Neural cell (in vitro differentiated cells): Measurements from ENCODE around the gene KLK7.

Experiments used
- CTCF ChIP-seq: fragments of 450-650 bp; IDR thresholded peaks from 2 replicates; pipeline ENCODE4 v1.5.1; 2014; ENCODE audit warnings: antibody characterized with exemption, mild to moderate bottlenecking, moderate library complexity; ENCODE audit not compliant: poor library complexity, severe bottlenecking
- EP300 ChIP-seq: fragments of 450-650 bp; conservative IDR thresholded peaks from 2 replicates; pipeline ENCODE4 v1.6.1; 2014; ENCODE audit warnings: antibody characterized with exemption, mild to moderate bottlenecking, moderate library complexity; ENCODE audit not compliant: poor library complexity, severe bottlenecking
- EZH2 ChIP-seq: fragments of 200-600, 300-800 bp; shearing (Covaris generic), sonication (generic); IDR thresholded peaks from 2 replicates; pipeline ENCODE4 v1.6.1; 2014; ENCODE audit warnings: antibody characterized with exemption, low read length, borderline replicate concordance, mild to moderate bottlenecking; ENCODE audit not compliant: insufficient read depth, poor library complexity, severe bottlenecking
- POLR2AphosphoS5 ChIP-seq: IDR thresholded peaks from 2 replicates; pipeline ENCODE4 v1.6.1; 2012
- RAD21 ChIP-seq: fragments of 450-650 bp; conservative IDR thresholded peaks from 2 replicates; pipeline ENCODE4 v1.6.1; 2014; ENCODE audit warnings: antibody characterized with exemption, mild to moderate bottlenecking, moderate library complexity
- SMC3 ChIP-seq: fragments of 450-650 bp; conservative IDR thresholded peaks from 2 replicates; pipeline ENCODE4 v1.6.1; 2014; ENCODE audit warnings: antibody characterized with exemption, mild to moderate bottlenecking, moderate library complexity; ENCODE audit not compliant: poor library complexity
- TAF1 ChIP-seq: IDR thresholded peaks from 2 replicates; pipeline ENCODE4 v1.6.1; 2012; ENCODE audit warnings: low read depth

- no peak for TF ChIP-seq RAD21
- TF ChIP-seq CTCF = no peak
- no peak for TF ChIP-seq SMC3
- TF ChIP-seq POLR2AphosphoS5 = no peak
- no peak for TF ChIP-seq EZH2
- TF ChIP-seq TAF1 = no peak
- TF ChIP-seq EP300 = no peak
These were observed 14.3 kb upstream of the KLK7 start for GRCh38 chr19:50998061-50998460.
